Activated CD4-positive, alpha-beta T cell treated with anti-CD3 and anti-CD28 coated beads, Interleukin-2, amount 50 U/mL, for 24 hours (primary cell): Measurements from ENCODE around the gene CLIP4.
"Not testable (repeated sequence)": the region's sequence is repeated elsewhere in the genome, so short reads cannot be mapped to it uniquely, and the experiment has no call there.

Experiments
- DNase-seq, 2 donors: peaks; one replicate each; pipeline ENCODE4 v3.0.0-alpha.2; 2020; ENCODE audit warnings: low read depth in 1 of 2, low spot score in 1 of 2

CLIP4 gene

GRCh38 chr2:29100564-29100963 is 14.7 kb upstream of the CLIP4 start:
- no peak for DNase-seq

GRCh38 chr2:29104688-29105087 is 10.5 kb upstream of the CLIP4 start:
- no peak for DNase-seq

- DNase-seq, result no peak
Measured at GRCh38 chr2:29105375-29105774, 9.8 kb upstream of the CLIP4 start.

- no peak for DNase-seq
Measured at GRCh38 chr2:29106256-29106655, 9.0 kb upstream of the CLIP4 start.

GRCh38 chr2:29106980-29107388 is 8.2 kb upstream of the CLIP4 start:
- no peak for DNase-seq

GRCh38 chr2:29107547-29107946 is 7.7 kb upstream of the CLIP4 start:
- not testable (repeated sequence) for DNase-seq

- DNase-seq, result no peak
Measured at GRCh38 chr2:29108225-29108624, 7.0 kb upstream of the CLIP4 start.

- no peak for DNase-seq
Measured at GRCh38 chr2:29109246-29109645, 6.0 kb upstream of the CLIP4 start.

GRCh38 chr2:29110916-29111535 is 4.2 kb upstream of the CLIP4 start:
- DNase-seq, result no peak

- no peak for DNase-seq
Measured at GRCh38 chr2:29112379-29112778, 2.8 kb upstream of the CLIP4 start.

GRCh38 chr2:29113027-29113686 is 2.1 kb upstream of the CLIP4 start:
- DNase-seq, result no peak

GRCh38 chr2:29113891-29114321 is 1.3 kb upstream of the CLIP4 start:
- DNase-seq, result no peak

GRCh38 chr2:29114586-29114945 is 649 bp upstream of the CLIP4 start:
- no peak for DNase-seq

- peak; percentile 28 to 53 for DNase-seq
Measured at GRCh38 chr2:29115797-29116781, 874 bp downstream of the CLIP4 start.

GRCh38 chr2:29117636-29118303 is 2.6 kb downstream of the CLIP4 start:
- DNase-seq, result no peak

GRCh38 chr2:29119211-29119610 is 4.0 kb downstream of the CLIP4 start:
- no peak for DNase-seq

GRCh38 chr2:29120846-29121245 is 5.6 kb downstream of the CLIP4 start:
- DNase-seq, result no peak

- no peak for DNase-seq
Measured at GRCh38 chr2:29123617-29124349, 8.6 kb downstream of the CLIP4 start.

- no peak for DNase-seq
Measured at GRCh38 chr2:29124504-29124903, 9.3 kb downstream of the CLIP4 start.

GRCh38 chr2:29129586-29130281 is 14.5 kb downstream of the CLIP4 start:
- DNase-seq, result no peak
